Endothelial cell of hepatic sinusoid (primary cell): ENCODE data around the gene MID1IP1.

Experiments used
- in situ Hi-C: cut with HindIII; loops from 2 replicates; pipeline ENCODE4 v1.10.0; 2017; ENCODE audit warnings: low sequenced_read_pairs

MID1IP1 gene, protein sequence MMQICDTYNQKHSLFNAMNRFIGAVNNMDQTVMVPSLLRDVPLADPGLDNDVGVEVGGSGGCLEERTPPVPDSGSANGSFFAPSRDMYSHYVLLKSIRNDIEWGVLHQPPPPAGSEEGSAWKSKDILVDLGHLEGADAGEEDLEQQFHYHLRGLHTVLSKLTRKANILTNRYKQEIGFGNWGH

GRCh38 chrX:38800981-38801845 is at the start of gene MID1IP1:
TSS of gene MID1IP1 (plus strand) at chrX:38801459. CDS start at chrX:38804947, 3,488 bp downstream.
- in situ Hi-C loops: no loop called here

DNA sequence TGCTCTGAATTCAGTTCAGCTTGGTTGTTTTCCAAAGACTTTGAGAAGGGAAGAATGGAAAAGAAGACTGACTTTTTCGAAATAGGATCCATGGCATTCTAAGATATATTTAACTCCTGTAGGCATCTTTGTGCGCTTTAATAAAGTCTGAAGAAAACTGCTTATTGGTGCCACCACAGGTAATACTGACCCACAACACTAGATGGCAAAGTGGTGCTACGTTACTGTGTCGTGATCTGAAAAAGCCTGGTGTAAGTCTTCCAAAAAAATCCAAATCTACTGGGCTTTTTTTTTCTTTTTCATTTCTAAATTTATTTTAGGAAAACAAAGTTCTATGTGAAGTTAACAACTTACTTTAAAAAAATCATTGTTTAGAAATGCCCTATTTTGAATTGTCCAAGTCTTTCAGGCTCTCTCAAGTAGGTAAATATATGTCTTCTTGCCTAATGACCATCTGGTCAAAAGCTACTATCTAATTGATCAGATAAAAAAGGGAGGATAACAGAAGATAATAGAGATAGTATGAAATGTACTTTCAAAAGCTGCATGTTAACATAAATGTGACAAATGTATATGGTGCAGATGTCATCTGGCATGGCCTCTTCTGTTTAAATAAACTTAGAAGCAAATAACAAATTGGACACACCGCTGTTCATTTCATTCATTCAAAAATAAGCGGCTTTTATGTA is 47.0 kb upstream of the MID1IP1 start:
- in situ Hi-C loops: no loop called here

GRCh38 chrX:38754818-38755718 is 46.2 kb upstream of the MID1IP1 start:
- in situ Hi-C loops: no loop called here

GRCh38 chrX:38760883-38761282 is 40.4 kb upstream of the MID1IP1 start:
- in situ Hi-C loops: no loop called here

DNA sequence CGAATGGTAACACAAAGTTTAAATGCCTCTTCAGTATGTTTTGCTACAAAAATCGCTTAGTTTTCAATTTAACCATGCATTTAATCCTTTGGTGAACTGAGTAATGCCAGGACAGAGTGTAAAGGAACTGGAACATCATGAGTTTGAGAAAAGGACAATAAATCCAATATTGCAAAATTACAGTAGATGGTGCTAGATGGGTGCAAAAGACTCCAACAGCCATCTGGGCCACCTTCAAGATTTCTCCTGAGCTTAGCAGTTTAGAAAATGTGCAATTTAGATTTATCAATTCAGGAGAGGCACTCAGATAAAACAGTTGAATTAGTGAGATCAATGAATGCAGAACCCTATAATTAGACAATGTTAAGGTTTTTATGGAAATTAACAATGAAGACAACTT is 33.2 kb upstream of the MID1IP1 start:
- in situ Hi-C loops: no loop called here

- in situ Hi-C loops: no loop called here
These were observed 31.1 kb upstream of the MID1IP1 start for GRCh38 chrX:38770152-38770551.

GRCh38 chrX:38774249-38774648 is 27.0 kb upstream of the MID1IP1 start:
- in situ Hi-C loops: no loop called here

- in situ Hi-C loops: no loop called here
These were observed 4.3 kb upstream of the MID1IP1 start for GRCh38 chrX:38796946-38797345.

DNA sequence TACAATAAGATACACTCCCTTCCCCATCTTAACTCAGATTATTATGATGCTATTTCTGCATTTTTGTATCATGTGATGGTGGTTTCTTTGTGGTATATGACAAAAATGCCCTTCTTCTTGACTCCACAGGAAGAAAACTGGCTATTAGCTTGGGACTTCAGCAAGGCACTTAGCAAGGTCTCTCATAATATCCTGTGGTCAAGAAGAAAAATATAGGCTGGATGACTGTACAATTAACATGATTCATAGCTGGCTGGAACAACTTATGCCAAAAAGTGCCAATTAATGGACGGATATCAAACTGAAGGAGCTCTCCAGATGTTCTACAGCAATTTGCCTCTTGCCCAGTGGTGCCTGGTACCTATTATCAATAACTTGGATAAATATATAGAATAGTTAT is 2.3 kb upstream of the MID1IP1 start:
- in situ Hi-C loops: no loop called here

GRCh38 chrX:38799995-38800580 is 1.2 kb upstream of the MID1IP1 start:
- in situ Hi-C loops: no loop called here

- in situ Hi-C loops: no loop called here
These were observed 2.0 kb downstream of the MID1IP1 start for GRCh38 chrX:38803243-38803587.

GRCh38 chrX:38803588-38804431 is 2.6 kb downstream of the MID1IP1 start:
- in situ Hi-C loops: no loop called here

DNA sequence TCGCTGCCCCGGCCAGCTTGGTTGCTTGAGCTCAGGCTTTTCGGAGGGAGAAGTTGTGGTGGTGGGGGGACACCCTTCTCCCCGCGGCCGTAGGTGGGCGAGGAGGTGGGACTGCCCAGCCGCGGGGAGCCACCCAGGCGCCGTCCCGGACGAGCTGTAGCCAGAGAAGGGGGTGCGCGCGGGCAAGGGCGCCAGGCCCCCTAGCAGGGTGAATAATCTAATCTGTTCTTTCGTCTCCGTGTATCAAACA is 3.1 kb downstream of the MID1IP1 start:
- in situ Hi-C loops: no loop called here

DNA sequence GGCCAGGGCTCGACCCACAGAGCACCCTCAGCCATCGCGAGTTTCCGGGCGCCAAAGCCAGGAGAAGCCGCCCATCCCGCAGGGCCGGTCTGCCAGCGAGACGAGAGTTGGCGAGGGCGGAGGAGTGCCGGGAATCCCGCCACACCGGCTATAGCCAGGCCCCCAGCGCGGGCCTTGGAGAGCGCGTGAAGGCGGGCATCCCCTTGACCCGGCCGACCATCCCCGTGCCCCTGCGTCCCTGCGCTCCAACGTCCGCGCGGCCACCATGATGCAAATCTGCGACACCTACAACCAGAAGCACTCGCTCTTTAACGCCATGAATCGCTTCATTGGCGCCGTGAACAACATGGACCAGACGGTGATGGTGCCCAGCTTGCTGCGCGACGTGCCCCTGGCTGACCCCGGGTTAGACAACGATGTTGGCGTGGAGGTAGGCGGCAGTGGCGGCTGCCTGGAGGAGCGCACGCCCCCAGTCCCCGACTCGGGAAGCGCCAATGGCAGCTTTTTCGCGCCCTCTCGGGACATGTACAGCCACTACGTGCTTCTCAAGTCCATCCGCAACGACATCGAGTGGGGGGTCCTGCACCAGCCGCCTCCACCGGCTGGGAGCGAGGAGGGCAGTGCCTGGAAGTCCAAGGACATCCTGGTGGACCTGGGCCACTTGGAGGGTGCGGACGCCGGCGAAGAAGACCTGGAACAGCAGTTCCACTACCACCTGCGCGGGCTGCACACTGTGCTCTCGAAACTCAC is 3.6 kb downstream of the MID1IP1 start:
- in situ Hi-C loops: loop anchor here (5.0 kb wide), 1 partner anchor 77 kb away; no protein-coding TSS in a partner anchor

- in situ Hi-C loops: loop anchor here (5.0 kb wide), 1 partner anchor 77 kb away; no protein-coding TSS in a partner anchor
These were observed 4.5 kb downstream of the MID1IP1 start for GRCh38 chrX:38805432-38806389.

DNA sequence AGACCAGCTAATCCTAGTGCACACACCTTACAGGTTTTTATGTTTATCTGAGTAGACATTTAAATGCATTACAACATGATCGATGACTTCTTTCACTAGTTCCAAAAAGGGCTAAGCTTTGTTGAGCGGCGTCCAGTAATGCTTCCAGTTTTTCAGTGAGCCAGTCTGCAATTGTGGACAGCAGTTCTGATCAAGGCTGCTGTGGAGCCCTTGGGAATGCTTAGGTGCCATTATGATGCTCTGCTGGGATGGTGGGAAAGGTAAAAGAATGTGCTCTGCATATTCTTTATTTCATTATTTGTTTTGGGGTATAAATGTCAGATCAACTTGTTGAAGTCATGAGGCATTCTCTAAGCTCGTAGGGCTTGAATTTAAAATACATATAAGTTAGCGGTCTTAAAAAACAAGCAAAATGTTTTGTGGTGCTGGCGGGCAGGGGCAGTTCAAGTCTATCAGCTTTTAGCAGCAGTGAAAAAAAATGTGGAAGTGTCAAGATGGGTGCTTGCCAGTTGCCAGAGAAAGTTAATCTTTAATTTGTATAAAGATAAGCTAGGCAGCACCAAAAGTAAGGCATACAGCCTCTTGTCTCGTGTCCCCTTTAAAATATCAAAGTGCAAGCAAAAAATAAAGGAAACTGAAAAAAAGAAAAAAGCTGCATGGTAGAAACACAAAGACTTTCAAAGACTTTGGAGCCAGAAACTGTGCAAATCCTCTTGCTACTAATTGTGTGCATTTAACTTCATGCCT is 5.8 kb downstream of the MID1IP1 start:
- in situ Hi-C loops: loop anchor here (5.0 kb wide), 1 partner anchor 75 kb away; no protein-coding TSS in a partner anchor

GRCh38 chrX:38807873-38808272 is 6.6 kb downstream of the MID1IP1 start:
- in situ Hi-C loops: loop anchor here (5.0 kb wide), 1 partner anchor 74 kb away; no protein-coding TSS in a partner anchor
